Measurements from ENCODE around the gene TBATA.
A peak's percentile ranks its signal among the peaks of the same experiment; 100 is the strongest.

TBATA gene

GRCh38 chr10:70785190-70785589 lies at the start of gene TBATA:
Gene TBATA, minus strand, starts transcription at chr10:70785377. Its CDS starts 1,998 bp downstream, at chr10:70783379.
- no peak within 1 kb of the TSS for H3K27ac Mint-ChIP-seq
- no peaks in the 10 kb centered on the region for H3K9me3 Mint-ChIP-seq
- H3K27me3 Mint-ChIP-seq = no peaks in the 10 kb centered on the region
- no peak within 1 kb of the TSS for H3K4me3 Mint-ChIP-seq
- peaks cover 7% of the 10 kb centered on the region for H3K4me1 Mint-ChIP-seq
- no peaks in the 10 kb centered on the region for H3K36me3 Mint-ChIP-seq

DNA sequence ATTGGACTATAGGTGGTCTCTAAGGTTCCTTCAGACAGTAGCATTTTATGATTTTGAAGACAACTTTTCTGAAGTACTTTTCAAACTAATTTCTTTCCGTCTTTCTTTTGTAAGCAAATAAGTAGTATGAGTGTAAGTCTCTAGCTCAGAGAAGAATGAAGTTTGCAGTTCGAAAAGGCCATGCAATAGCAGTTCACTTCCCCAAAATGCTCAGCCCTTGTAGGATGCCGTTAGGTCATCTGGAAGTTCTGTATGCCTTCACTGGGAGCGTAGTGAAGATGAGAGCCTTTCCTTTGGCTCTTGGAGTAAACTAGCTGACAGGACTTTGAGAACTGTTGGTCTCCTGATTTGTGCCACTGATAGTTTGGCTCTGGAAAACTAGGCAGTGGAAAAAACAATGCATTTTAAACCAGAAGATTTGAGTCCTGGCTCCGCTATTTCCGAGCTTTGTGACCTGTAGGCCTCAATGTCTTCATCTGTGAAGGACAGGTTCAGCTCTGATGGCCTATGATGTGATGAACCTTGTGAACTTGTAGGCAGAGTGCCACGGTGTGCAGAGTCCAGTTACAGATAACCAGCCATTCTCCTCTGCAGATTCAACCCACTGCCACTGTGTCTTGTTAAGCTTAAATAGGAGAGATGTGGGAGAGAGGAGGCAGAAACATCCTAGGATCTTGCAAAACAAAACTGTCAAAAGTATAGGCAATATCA lies 49.4 kb upstream of the TBATA start:
- peak overlapping the region; percentile 35 for H3K27ac Mint-ChIP-seq
- peaks cover 40% of the 10 kb centered on the region for H3K36me3 Mint-ChIP-seq

GRCh38 chr10:70834021-70834420 lies 48.8 kb upstream of the TBATA start:
- H3K4me3 Mint-ChIP-seq = no peak overlapping the region
- peaks cover 57% of the 10 kb centered on the region for H3K4me1 Mint-ChIP-seq
- H3K9me3 Mint-ChIP-seq = no peaks in the 10 kb centered on the region
- no peaks in the 10 kb centered on the region for H3K27me3 Mint-ChIP-seq
- H3K36me3 Mint-ChIP-seq = peaks cover 40% of the 10 kb centered on the region
- peak overlapping the region; percentile 43 for H3K27ac Mint-ChIP-seq

More for the DNA sequence above, 49.4 kb upstream of the TBATA start:
- Mint-ChIP-seq H3K9me3 (no peaks in the 10 kb centered on the region), H3K4me3 (no peak overlapping the region), H3K27me3 (no peaks in the 10 kb centered on the region), H3K4me1 (peaks cover 57% of the 10 kb centered on the region)

DNA sequence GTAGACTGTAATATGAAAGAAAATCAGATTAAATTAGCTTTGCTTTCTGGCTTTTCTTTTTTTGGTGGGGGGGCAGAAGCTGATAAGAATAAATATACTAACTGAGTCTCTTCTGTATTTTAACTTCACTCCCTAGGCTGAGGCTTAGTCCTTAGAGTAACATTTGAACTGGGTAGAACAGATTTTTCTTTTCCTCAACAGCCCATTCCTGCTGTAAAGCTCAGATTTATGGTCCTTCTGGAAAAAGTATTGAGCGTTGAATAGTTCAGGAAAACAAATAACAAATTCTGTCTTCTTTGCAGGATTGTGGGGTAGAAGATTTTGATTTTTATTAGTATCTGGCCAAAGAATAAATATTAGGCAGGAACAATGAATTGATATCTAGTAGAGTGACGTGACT lies 48.4 kb upstream of the TBATA start:
- Mint-ChIP-seq H3K36me3 (peaks cover 40% of the 10 kb centered on the region), H3K27ac (peak overlapping the region; percentile 43), H3K4me3 (peak overlapping the region; percentile 31), H3K4me1 (peaks cover 57% of the 10 kb centered on the region), H3K9me3 (no peaks in the 10 kb centered on the region), H3K27me3 (no peaks in the 10 kb centered on the region)

DNA sequence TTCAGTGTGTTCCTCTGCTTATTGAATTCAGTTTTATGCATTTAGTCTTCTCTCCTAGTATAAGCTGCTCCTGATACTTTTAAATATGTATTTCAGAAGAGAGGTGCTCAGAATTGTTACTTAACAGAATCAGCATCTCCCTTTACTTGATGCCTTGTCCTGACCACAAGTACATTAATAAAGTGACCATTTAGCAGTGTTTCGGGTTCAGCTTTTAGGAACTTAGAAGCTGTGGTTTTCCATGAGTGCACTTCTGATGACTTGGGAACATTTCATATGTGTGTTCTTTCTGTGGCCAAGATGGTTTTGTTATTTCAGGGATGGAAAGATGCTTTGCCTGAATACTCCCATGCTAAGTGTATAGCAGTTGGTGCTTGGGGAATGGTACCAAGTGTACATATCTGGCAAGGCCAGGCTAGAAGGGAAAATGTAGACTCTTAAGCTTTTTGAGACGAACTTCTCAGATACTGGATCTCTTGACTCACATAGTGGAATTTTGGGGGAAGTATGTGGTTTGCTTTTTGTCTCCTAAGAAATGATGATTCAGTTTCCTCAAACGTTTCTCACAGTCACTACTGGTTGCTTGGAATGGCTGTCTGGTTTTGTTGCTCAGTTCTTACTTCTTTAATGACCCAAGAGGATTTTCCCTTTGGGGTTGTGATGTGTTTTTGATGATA lies 47.8 kb upstream of the TBATA start:
- Mint-ChIP-seq H3K9me3 (no peaks in the 10 kb centered on the region), H3K27me3 (no peaks in the 10 kb centered on the region), H3K4me1 (peaks cover 51% of the 10 kb centered on the region), H3K27ac (peak overlapping the region; percentile 43), H3K4me3 (peak overlapping the region; percentile 31), H3K36me3 (peaks cover 34% of the 10 kb centered on the region)

GRCh38 chr10:70832221-70832620 lies 47.0 kb upstream of the TBATA start:
- H3K27me3 Mint-ChIP-seq = no peaks in the 10 kb centered on the region
- H3K4me3 Mint-ChIP-seq = no peak overlapping the region
- peaks cover 51% of the 10 kb centered on the region for H3K4me1 Mint-ChIP-seq
- H3K27ac Mint-ChIP-seq = no peak overlapping the region
- H3K9me3 Mint-ChIP-seq = no peaks in the 10 kb centered on the region
- peaks cover 29% of the 10 kb centered on the region for H3K36me3 Mint-ChIP-seq

- H3K27ac Mint-ChIP-seq = peak overlapping the region; percentile 30
- no peaks in the 10 kb centered on the region for H3K9me3 Mint-ChIP-seq
- peaks cover 64% of the 10 kb centered on the region for H3K4me1 Mint-ChIP-seq
- H3K36me3 Mint-ChIP-seq = peaks cover 25% of the 10 kb centered on the region
- no peak overlapping the region for H3K4me3 Mint-ChIP-seq
- no peaks in the 10 kb centered on the region for H3K27me3 Mint-ChIP-seq
Observed at GRCh38 chr10:70830164-70830563, 45.0 kb upstream of the TBATA start.

DNA sequence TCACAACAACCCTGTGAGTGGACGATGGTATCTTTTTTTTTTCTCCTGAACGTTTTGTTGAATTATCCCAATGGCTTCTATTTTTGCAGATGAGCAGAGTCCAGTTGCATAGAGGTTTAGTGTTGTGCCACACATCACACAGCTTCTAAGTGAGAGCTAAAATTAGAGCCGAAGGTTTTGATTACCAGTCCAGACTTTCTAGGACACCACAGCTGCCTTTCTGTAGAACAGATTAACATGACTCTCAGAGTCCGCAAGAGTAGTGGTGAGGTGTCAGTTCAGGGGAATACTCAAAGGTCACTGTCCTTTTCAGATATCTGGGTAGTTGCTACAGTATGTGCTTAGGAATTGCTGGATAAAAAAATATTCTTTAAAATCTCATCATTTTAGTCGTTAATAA lies 44.4 kb upstream of the TBATA start:
- no peaks in the 10 kb centered on the region for H3K9me3 Mint-ChIP-seq
- H3K36me3 Mint-ChIP-seq = peaks cover 24% of the 10 kb centered on the region
- no peak overlapping the region for H3K27ac Mint-ChIP-seq
- H3K4me1 Mint-ChIP-seq = peaks cover 60% of the 10 kb centered on the region
- no peak overlapping the region for H3K4me3 Mint-ChIP-seq
- no peaks in the 10 kb centered on the region for H3K27me3 Mint-ChIP-seq

DNA sequence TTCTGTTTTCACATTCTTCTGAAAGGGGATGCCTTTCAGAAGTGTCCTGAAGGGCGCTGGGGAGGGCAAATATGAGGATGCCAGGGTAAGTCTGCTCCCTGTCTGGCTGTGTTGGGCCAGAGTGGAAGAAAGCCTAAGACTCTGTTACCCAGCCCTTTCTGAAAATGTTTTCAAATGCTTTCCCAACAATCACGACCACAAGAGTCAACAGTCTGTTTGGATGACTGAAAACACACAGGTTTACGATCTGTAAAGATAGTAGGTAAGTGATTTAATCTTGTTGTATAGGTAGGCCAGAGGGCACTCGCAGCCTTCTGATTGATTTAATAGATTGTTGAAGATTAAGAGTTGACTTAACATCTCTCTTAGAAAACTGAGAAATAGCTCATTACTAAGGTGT lies 43.7 kb upstream of the TBATA start:
- H3K9me3 Mint-ChIP-seq = no peaks in the 10 kb centered on the region
- peaks cover 54% of the 10 kb centered on the region for H3K4me1 Mint-ChIP-seq
- H3K4me3 Mint-ChIP-seq = no peak overlapping the region
- no peak overlapping the region for H3K27ac Mint-ChIP-seq
- peaks cover 18% of the 10 kb centered on the region for H3K36me3 Mint-ChIP-seq
- H3K27me3 Mint-ChIP-seq = no peaks in the 10 kb centered on the region

GRCh38 chr10:70827086-70827757 lies 42.0 kb upstream of the TBATA start:
- H3K36me3 Mint-ChIP-seq = peaks cover 15% of the 10 kb centered on the region
- no peak overlapping the region for H3K4me3 Mint-ChIP-seq
- H3K27me3 Mint-ChIP-seq = no peaks in the 10 kb centered on the region
- no peak overlapping the region for H3K27ac Mint-ChIP-seq
- no peaks in the 10 kb centered on the region for H3K9me3 Mint-ChIP-seq
- H3K4me1 Mint-ChIP-seq = peaks cover 41% of the 10 kb centered on the region

DNA sequence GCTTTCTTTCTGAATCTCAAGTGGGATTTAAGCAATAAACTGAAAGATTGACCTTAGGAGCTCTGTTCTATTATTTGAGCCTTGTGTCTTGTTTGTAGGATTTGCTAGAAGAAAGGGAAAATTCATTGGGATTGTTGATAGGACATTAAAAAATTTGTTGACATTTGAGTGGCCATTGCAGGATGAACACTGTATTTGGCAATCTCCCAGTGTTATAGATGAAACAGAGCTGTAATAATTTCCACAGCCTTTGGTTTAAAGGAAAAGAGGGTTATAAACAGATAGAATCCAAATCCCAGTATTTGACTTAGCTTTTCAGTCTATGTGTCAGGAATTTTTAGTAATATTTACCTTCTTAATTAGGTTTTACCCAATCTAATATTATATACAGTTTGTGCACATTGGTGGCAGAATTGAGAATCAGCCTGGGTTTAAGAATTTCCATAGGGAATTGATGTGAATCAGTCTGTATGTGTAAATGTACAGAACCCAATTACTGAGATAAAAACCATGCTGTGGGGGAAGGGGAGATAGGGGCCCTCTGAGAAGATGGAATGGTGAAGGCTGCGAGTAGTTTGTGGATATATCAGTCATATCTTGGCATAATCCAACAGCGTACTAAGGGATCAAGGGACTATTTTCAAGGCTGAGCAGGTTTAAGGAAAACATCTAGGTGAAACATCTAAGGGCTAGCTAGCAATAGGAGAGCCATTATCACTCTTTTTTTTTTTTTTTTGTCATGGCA lies 37.1 kb upstream of the TBATA start:
- H3K36me3 Mint-ChIP-seq = peaks cover 12% of the 10 kb centered on the region
- H3K9me3 Mint-ChIP-seq = no peaks in the 10 kb centered on the region
- H3K4me3 Mint-ChIP-seq = no peak overlapping the region
- peak overlapping the region; percentile 8 for H3K27ac Mint-ChIP-seq
- H3K4me1 Mint-ChIP-seq = peaks cover 61% of the 10 kb centered on the region
- no peaks in the 10 kb centered on the region for H3K27me3 Mint-ChIP-seq

DNA sequence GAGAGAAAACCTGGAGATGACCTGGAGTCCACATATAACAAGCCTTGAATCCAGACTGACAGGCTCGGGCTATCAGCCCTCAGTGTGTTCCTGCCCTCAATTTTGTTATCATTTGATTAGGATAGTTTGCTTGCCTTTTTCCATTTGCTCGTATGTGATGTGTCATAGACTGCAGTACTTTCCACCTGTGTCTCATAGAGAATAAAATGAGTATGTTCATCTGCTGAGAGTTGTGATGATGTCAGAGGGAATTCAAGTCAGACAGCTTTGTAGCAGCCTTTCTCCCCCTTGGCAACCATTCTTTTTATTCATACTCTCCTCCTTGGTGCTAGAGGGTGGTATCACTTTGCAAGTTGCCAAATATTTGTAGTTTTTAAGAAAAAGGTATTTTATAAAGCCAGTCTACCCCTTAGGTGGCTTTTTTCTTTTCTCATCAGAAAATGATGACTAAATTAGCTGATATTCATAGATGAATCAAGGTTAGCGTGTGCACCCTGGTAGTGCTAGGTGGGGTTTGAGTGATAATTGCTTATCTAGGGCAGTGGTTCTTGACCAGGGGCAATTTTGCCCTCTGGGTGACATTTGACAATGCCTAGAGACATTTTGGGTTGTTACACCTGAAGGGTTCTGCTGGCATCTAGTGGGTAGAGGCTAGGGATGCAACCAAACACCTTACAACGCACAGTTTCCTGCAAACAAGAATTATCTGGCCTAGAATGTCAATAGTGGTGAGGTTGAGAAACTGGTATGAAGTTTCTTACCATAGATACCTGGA lies 36.0 kb upstream of the TBATA start:
- no peak overlapping the region for H3K4me3 Mint-ChIP-seq
- H3K4me1 Mint-ChIP-seq = peaks cover 55% of the 10 kb centered on the region
- H3K27me3 Mint-ChIP-seq = no peaks in the 10 kb centered on the region
- H3K36me3 Mint-ChIP-seq = peaks cover 11% of the 10 kb centered on the region
- H3K27ac Mint-ChIP-seq = peak overlapping the region; percentile 19
- no peaks in the 10 kb centered on the region for H3K9me3 Mint-ChIP-seq

DNA sequence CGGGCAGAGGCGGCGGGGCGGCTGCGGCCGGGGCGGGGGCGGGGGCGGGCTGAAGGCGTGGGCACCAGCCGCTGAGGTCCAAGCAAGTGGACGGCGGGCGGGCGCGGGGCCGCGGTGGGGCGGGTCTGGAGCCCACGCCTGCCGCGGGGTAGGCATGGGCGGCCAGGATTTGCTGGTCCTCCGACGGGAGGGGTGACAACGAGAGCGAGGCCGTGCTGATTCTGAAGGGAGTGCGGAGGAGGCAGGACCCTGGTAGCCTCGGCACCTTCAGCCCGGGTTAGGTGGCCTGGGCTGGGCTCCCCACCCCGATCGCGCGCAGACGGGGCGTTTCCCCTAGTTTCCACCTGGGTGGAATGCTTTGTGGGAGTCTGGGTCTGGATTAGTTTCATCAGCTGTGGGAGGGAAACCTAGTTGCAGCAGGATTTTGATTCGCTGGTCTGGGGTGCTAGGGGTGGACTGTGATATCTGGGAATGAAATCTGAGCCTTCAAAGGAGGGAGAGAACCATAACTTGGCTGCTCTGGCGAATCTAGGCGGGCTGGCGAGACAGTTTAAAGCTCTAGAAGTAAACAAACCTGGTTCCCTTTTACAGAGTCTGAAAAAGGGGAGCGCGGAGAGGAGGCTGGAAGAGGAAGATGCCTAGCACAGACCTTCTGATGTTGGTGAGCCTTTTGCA lies 31.2 kb upstream of the TBATA start:
- peaks cover 3% of the 10 kb centered on the region for H3K36me3 Mint-ChIP-seq

DNA sequence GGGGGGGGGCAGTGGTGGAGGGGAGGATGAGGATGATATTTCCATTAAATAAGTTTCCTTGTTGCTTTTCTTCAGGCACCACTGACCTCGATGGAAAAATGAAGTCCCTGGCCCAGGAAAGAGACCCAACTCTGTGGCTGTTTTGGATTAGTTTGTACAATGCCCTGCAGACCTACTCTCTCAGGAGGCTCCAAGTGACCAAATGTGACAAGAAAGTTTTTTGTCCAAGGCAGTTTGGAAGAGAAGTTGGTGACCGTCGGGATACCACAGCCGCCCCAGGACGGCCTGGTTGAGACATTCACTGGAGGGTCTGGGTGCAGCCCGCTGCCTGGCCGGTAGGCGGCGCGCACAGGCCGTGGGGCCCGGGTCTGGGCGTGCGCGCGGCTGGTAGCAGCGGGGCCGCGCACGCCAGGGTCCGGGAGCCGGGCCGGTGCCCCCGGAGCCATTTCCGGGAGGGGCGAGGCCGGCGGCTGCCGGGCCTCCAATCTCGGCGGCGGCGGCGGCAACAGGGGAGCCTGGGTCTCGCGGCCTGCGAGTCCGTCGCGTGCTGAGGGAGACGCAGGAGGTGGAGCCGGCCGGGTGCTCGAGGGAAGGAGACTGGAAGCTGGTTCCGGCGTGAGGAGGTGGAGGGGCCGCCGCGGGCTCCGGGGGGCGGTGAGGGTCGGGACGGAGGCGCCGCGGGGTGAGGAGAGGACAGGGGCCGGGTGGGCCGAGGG lies 30.5 kb upstream of the TBATA start, which contains the start of gene SGPL1:
SGPL1 (plus strand) TSS at position 445 of the 716 bp plus-strand sequence. CDS start 906 bp downstream, outside the sequence.
- H3K27me3 Mint-ChIP-seq = no peaks in the 10 kb centered on the region
- H3K27ac Mint-ChIP-seq = peak within 1 kb of the TSS; percentile 90
- peaks cover 3% of the 10 kb centered on the region for H3K36me3 Mint-ChIP-seq
- peaks cover 49% of the 10 kb centered on the region for H3K4me1 Mint-ChIP-seq
- peak within 1 kb of the TSS; percentile 87 for H3K4me3 Mint-ChIP-seq
- no peaks in the 10 kb centered on the region for H3K9me3 Mint-ChIP-seq

More for the DNA sequence above, 31.2 kb upstream of the TBATA start:
- Mint-ChIP-seq H3K27ac (peak overlapping the region; percentile 90), H3K9me3 (no peaks in the 10 kb centered on the region), H3K4me3 (peak overlapping the region; percentile 87), H3K27me3 (no peaks in the 10 kb centered on the region), H3K4me1 (peaks cover 56% of the 10 kb centered on the region)
